GM19099 (cell line): ENCODE results near the gene TRIM71.

ENCODE experiments used
- POLR2A ChIP-seq: IDR thresholded peaks from 3 replicates; pipeline ENCODE4 v1.6.1; 2011; ENCODE audit warnings: low read depth; ENCODE audit not compliant: insufficient read length; ENCODE audit errors: extremely low read depth

TRIM71 gene

GRCh38 chr3:32871273-32871672 lies 53.5 kb downstream of the TRIM71 start:
- TF ChIP-seq POLR2A, result no peak

- TF ChIP-seq POLR2A, result no peak
These were observed 54.9 kb downstream of the TRIM71 start for GRCh38 chr3:32872487-32873382.

DNA sequence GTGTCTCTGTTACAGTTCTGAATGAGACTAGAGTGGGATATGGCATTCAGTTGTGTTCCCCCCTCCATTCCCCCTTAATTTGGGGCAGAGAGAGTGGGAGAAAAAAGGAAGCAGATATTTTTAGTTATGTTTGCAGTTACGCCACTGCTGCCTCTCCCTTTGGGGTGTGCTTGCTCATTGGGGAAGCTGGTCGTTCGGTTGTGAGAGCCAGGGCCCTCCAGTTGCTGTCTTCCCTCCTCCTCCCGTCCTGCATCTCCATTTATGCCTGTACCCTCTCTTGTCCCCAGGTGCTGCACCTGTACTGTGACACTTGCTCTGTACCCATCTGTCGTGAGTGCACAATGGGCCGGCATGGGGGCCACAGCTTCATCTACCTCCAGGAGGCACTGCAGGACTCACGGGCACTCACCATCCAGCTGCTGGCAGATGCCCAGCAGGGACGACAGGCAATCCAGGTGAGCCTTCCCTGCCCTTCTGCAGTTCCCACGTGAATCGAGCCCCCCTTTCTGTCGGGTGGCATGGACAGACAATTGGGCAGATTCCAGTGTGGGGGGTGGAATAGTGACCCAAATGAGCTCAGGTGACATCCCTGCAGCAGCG lies 55.8 kb downstream of the TRIM71 start:
- no peak for TF ChIP-seq POLR2A

DNA sequence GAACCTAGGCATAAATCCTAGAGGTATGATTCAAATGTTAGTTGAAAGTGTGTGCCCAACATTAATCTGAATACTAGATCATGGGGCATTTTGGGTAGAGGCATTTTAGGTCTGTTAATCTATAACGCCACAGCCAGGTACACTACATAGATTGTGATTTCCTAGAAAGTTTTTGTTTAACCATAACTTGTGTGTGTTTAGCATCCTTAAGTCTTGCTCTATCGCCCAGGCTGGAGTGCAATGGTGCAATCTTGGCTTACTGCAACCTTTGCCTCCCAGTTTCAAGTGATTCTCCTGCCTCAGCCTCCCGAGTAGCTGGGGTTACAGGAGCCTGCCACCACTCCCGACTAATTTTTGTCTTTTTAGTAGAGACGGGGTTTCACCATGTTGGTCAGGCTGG lies 59.1 kb downstream of the TRIM71 start:
- no peak for TF ChIP-seq POLR2A

- TF ChIP-seq POLR2A, result no peak
These were observed 59.8 kb downstream of the TRIM71 start for GRCh38 chr3:32877598-32877997.

DNA sequence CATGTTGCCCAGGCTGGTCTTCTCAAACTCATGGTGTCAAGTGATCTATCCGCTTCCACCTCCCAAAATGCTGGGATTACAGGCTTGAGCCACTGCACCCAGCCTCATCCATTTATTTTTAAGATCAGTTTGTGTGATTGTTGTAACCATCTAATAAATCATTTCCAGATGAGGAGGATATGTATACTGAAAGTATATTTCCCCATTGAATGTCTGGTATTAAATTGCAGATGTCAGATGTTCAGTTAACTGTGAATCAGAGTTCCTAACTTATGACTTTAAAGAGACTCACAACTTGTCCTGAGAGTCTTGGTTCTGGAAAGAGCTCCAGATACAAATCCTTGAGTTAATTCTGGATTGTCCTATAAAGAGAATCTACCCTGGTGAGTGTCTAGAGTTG lies 62.4 kb downstream of the TRIM71 start:
- TF ChIP-seq POLR2A, result no peak

DNA sequence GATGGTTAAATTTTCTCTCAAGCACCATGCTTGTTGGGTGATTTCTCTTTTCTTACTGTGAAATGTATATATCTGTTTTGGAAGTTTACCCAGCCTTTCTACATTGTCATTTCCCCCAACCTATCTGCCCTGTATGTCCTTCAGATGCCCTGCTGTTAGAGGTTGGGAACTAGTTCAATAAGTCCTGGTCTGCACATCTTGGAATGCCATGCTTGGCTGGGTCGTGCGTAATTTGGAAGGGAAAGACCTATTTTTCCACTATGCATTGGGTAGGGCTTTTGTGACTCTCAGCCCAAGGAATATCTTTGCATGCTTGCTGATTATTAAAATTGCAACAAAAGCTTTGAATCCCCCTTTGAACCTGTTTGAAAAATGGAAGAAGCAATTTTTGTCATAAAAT lies 63.8 kb downstream of the TRIM71 start:
- no peak for TF ChIP-seq POLR2A

GRCh38 chr3:32882189-32882588 lies 64.4 kb downstream of the TRIM71 start:
- TF ChIP-seq POLR2A, result no peak

- TF ChIP-seq POLR2A, result no peak
These were observed 64.8 kb downstream of the TRIM71 start for GRCh38 chr3:32882603-32883025.

GRCh38 chr3:32883817-32884216 lies 66.0 kb downstream of the TRIM71 start:
- TF ChIP-seq POLR2A, result no peak

DNA sequence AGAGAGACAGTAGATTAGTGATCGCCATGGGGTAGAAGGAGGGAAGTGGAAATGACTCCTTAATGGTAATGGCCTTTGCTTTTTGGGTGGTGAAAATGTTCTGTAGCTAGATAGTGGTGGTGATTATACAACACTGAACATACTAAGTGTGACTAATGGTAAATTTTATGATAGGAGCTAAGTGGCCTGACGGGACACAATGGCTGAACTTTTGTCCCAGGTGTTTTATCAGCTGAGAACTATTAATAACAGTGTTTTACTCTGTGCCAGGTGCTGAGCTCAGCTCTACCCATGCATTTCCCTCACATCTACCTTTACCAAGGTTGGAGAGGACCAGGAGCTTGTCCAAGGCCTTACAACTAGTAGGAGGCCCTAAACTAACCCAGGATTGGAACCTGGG lies 66.8 kb downstream of the TRIM71 start:
- no peak for TF ChIP-seq POLR2A

DNA sequence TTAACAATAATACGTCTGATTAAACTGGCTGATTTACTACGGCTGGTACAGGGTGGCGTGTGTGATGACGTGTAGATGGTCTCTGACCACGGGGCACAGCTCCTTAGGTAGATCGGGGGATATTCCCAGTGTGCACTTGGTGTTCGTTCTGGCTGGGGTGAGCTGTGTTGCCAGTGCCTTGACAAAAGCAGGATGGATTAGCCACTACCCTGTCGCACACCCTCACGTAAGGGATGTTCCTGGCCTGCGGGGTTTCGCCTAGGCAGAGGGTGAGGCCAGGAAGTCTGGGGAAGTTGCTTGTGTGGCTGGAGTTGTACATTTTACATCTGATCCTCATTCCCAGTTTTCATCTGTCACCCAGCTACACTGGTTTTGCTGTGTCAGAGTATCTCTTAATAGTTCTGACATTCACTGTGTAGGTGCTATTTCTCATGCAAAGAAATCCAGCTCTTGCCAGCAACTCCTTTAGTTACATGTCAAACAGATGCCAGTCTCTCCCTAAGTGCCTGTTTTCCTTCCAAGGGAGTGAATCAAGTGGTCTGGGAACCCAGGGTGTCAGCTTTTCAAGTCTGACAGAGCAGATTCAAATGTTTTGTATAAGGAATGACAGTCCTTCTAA lies 67.6 kb downstream of the TRIM71 start:
- no peak for TF ChIP-seq POLR2A

DNA sequence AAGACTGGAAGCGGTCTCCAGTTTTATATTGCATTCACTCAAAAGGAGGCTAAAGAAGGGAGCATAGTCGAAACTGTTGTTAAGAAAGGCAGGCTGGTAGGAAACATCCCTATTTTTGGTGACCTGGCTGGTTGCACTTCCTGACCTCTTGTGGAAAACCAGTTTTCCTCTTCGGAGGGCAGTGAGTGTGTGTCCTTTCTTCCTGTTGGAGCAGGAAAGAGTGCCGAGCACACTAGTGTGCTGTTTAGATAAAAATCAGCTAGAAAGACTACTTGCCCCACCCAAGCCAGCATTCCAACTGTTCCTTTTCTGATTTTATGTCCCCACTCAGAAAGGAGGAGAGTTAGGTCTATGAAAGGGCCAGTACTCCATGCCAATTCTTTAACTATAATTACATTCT lies 68.5 kb downstream of the TRIM71 start:
- no peak for TF ChIP-seq POLR2A

DNA sequence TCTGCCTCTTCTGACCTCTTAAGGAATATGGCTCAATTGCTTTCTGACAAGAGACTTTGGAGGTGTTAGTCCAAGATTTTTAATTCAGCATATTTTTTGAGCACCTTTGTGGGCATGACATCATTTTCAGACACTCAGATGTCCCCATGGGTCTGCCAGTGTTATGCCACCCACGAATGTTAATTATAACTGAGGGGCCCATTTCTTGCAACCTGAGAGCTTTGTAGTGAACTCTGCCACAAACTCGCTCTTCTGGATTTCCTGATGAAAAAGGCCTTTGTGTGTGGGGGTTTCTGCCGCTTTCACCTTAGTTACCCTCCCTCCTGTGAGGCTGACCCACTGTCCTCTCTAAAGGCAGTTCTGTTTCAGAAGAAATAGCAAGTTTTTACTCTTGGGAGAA lies 69.1 kb downstream of the TRIM71 start:
- no peak for TF ChIP-seq POLR2A

- no peak for TF ChIP-seq POLR2A
These were observed 70.9 kb downstream of the TRIM71 start for GRCh38 chr3:32888739-32889138.
